Loucy (cell line): Measurements from ENCODE around the gene C3orf38.

ENCODE experiments used
- H2AFZ ChIP-seq: fragments of 200-600 bp; sonication (generic); 2 replicates; pipeline ENCODE4 v1.6.0; 2016; ENCODE audit warnings: antibody characterized with exemption, mild to moderate bottlenecking, low read length, moderate library complexity
- H3F3A ChIP-seq: fragments of 200-600 bp; 2 replicates; pipeline ENCODE4 v1.6.0; 2016; ENCODE audit warnings: antibody characterized with exemption, low read depth, mild to moderate bottlenecking
- H3K27me3 ChIP-seq: fragments of 200-600 bp; sonication (generic); 2 replicates; pipeline ENCODE4 v1.6.1; 2014; ENCODE audit warnings: low read length, mild to moderate bottlenecking; ENCODE audit not compliant: insufficient read depth, poor library complexity, severe bottlenecking
- H3K36me3 ChIP-seq: fragments of 200-600 bp; sonication (generic); 2 replicates; pipeline ENCODE4 v1.6.1; 2016; ENCODE audit warnings: low read length; ENCODE audit not compliant: insufficient read depth
- H3K4me1 ChIP-seq: fragments of 200-600 bp; sonication (generic); 2 replicates; pipeline ENCODE4 v1.5.1; 2014; ENCODE audit warnings: low read length, mild to moderate bottlenecking; ENCODE audit not compliant: insufficient read depth, poor library complexity, severe bottlenecking
- H3K4me2 ChIP-seq: fragments of 200-600 bp; sonication (generic); 2 replicates; pipeline ENCODE4 v1.6.0; 2014; ENCODE audit warnings: antibody characterized with exemption, low read length, low read depth, mild to moderate bottlenecking; ENCODE audit not compliant: poor library complexity, severe bottlenecking
- H3K4me3 ChIP-seq: fragments of 200-600 bp; sonication (generic); 2 replicates; pipeline ENCODE4 v1.5.1; 2014; ENCODE audit warnings: low read length, mild to moderate bottlenecking, mixed read lengths; ENCODE audit not compliant: poor library complexity, severe bottlenecking
- H3K79me2 ChIP-seq: fragments of 200-600 bp; sonication (generic); 2 replicates; pipeline ENCODE4 v1.6.1; 2014; ENCODE audit warnings: low read length; ENCODE audit not compliant: insufficient read depth
- H3K9ac ChIP-seq: fragments of 200-600 bp; sonication (generic); 2 replicates; pipeline ENCODE4 v1.6.0; 2014; ENCODE audit warnings: mild to moderate bottlenecking, low read depth, low read length, moderate library complexity; ENCODE audit not compliant: poor library complexity, severe bottlenecking
- H3K9me2 ChIP-seq: fragments of 200-600 bp; sonication (generic); replicated peaks from 2 replicates; pipeline ENCODE4 v1.6.1; 2016; ENCODE audit warnings: low read depth, low read length, mixed read lengths
- H3K9me3 ChIP-seq: fragments of 200-600 bp; sonication (generic); 2 replicates; pipeline ENCODE4 v1.6.1; 2014; ENCODE audit warnings: mild to moderate bottlenecking, antibody characterized with exemption, low read length, low read depth; ENCODE audit not compliant: insufficient read depth
- H4K20me1 ChIP-seq: fragments of 200-600 bp; sonication (generic); 2 replicates; pipeline ENCODE4 v1.6.0; 2014; ENCODE audit warnings: antibody characterized with exemption, low read length, mild to moderate bottlenecking; ENCODE audit not compliant: insufficient read depth, poor library complexity, severe bottlenecking
- CTCF ChIP-seq: fragments of 200-600 bp; sonication (generic); conservative IDR thresholded peaks from 2 replicates; pipeline ENCODE4 v1.5.1; 2014; ENCODE audit warnings: mild to moderate bottlenecking, antibody characterized with exemption, low read length
- EZH2phosphoT487 ChIP-seq: fragments of 200-600 bp; IDR thresholded peaks from 2 replicates; pipeline ENCODE4 v1.6.1; 2018; ENCODE audit warnings: antibody characterized with exemption, mild to moderate bottlenecking, moderate library complexity, borderline replicate concordance

The C3orf38 gene

GRCh38 chr3:88148651-88149050 lies 1.1 kb upstream of the C3orf38 start:
- Histone ChIP-seq H4K20me1 (peaks cover 28% of the 10 kb centered on the region), H3F3A (no peaks in the 10 kb centered on the region), H3K4me3 (peak overlapping the region; percentile 96), H3K79me2 (peaks cover 67% of the 10 kb centered on the region), H3K4me2 (peak overlapping the region; percentile 91), H3K36me3 (no peaks in the 10 kb centered on the region), H3K9me2 (no peaks in the 10 kb centered on the region), H3K9ac (peak overlapping the region; percentile 94), H3K4me1 (peaks cover 37% of the 10 kb centered on the region), H3K27me3 (no peaks in the 10 kb centered on the region), H2AFZ (peak overlapping the region; percentile 99), H3K9me3 (no peaks in the 10 kb centered on the region)
- TF ChIP-seq EZH2phosphoT487 (no peak), CTCF (no peak)

- peaks cover 37% of the 10 kb centered on the region for H3K4me1 ChIP-seq
- H3K36me3 ChIP-seq = no peaks in the 10 kb centered on the region
- H3K4me2 ChIP-seq = peak overlapping the region; percentile 91
- H3K9me2 ChIP-seq = no peaks in the 10 kb centered on the region
- peaks cover 71% of the 10 kb centered on the region for H3K79me2 ChIP-seq
- peak overlapping the region; percentile 96 for H3K4me3 ChIP-seq
- no peaks in the 10 kb centered on the region for H3K27me3 ChIP-seq
- no peaks in the 10 kb centered on the region for H3K9me3 ChIP-seq
- peaks cover 32% of the 10 kb centered on the region for H4K20me1 ChIP-seq
- H2AFZ ChIP-seq = peak overlapping the region; percentile 99
- peak overlapping the region; percentile 94 for H3K9ac ChIP-seq
- TF ChIP-seq EZH2phosphoT487 (no peak), CTCF (no peak)
- H3F3A ChIP-seq = no peaks in the 10 kb centered on the region
These were observed 654 bp upstream of the C3orf38 start for GRCh38 chr3:88149101-88149508.

- peaks cover 5% of the 10 kb centered on the region; the same call in 1 of the 2 replicates for H3K36me3 ChIP-seq
- peak overlapping the region; percentile 88 for H3K4me2 ChIP-seq
- TF ChIP-seq CTCF (no peak), EZH2phosphoT487 (no peak)
- H3K9me3 ChIP-seq = no peaks in the 10 kb centered on the region
- no peaks in the 10 kb centered on the region for H3K9me2 ChIP-seq
- peaks cover 43% of the 10 kb centered on the region for H3K4me1 ChIP-seq
- H3K27me3 ChIP-seq = no peaks in the 10 kb centered on the region
- peak overlapping the region; percentile 99 for H2AFZ ChIP-seq
- H3K79me2 ChIP-seq = peaks cover 84% of the 10 kb centered on the region
- H3K4me3 ChIP-seq = peak overlapping the region; percentile 96
- H4K20me1 ChIP-seq = peaks cover 43% of the 10 kb centered on the region
- no peaks in the 10 kb centered on the region for H3F3A ChIP-seq
- peak overlapping the region; percentile 94 for H3K9ac ChIP-seq
These were observed 612 bp downstream of the C3orf38 start for GRCh38 chr3:88150371-88150770.
